Measurements from ENCODE around the gene HPGDS.
A peak's percentile ranks its signal among the peaks of the same experiment; 100 is the strongest.

Gene HPGDS

DNA sequence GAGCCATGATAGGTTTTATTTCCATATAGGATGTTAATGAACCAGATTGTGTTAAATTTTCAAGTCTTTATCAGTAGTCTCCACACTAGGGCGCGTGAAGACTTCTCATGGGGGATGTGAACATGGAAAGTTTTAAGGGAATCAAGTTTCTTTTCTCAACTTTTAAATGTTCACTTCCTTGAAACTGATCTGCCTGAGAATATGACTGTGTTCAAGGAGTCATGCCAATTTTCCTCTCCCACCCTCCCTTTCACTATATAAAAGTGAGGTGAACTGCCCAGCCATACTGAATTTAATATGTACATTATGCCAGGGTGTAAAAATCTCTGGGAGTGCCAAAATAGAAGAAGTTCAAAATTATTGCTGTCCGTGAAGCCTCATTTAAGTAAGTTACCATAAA, 30.4 kb upstream of the HPGDS start:
- no peaks in the 10 kb centered on the region for H3K9me3 ChIP-seq (replicated peaks in 1 of 11)
- H3K27me3 ChIP-seq = no peaks in the 10 kb centered on the region
- no peaks in the 10 kb centered on the region for H3K36me3 ChIP-seq
- TF ChIP-seq Cebpa-rat (IDR thresholded peaks at IDR 0.05) = no peak
- no peak overlapping the region for H3K4me2 ChIP-seq
- H3K4me1 ChIP-seq = peaks cover 0 to 21% (median 0%) of the 10 kb centered on the region in 10 experiments; a peak in 5 of 20 replicates
- no peak overlapping the region for H3K4me3 ChIP-seq
- no peak overlapping the region for H3K9ac ChIP-seq
- no peaks in the 10 kb centered on the region for H4K20me1 ChIP-seq
- H3K27ac ChIP-seq = no peak overlapping the region

GRCh38 chr4:94372228-94372978, 29.8 kb upstream of the HPGDS start:
- Histone ChIP-seq H4K20me1 (no peaks in the 10 kb centered on the region), H3K9me3 (replicated peaks in 1 of 11) (peaks cover 0 to under 1% (median 0%) of the 10 kb centered on the region in 11 experiments; a peak in 1 of 22 replicates), H3K27ac (no peak overlapping the region), H3K4me1 (peaks cover 0 to 21% (median 0%) of the 10 kb centered on the region in 10 experiments; a peak in 5 of 20 replicates), H3K27me3 (no peaks in the 10 kb centered on the region), H3K4me3 (no peak overlapping the region), H3K36me3 (no peaks in the 10 kb centered on the region), H3K9ac (no peak overlapping the region), H3K4me2 (no peak overlapping the region)
- TF ChIP-seq Cebpa-rat (IDR thresholded peaks at IDR 0.05) = no peak

GRCh38 chr4:94371290-94371689, 28.7 kb upstream of the HPGDS start:
- no peaks in the 10 kb centered on the region for H3K36me3 ChIP-seq
- H4K20me1 ChIP-seq = no peaks in the 10 kb centered on the region
- H3K4me1 ChIP-seq = peaks cover 0 to 17% (median 0%) of the 10 kb centered on the region in 10 experiments; a peak in 5 of 20 replicates
- no peak overlapping the region for H3K27ac ChIP-seq
- no peaks in the 10 kb centered on the region for H3K27me3 ChIP-seq
- no peak for TF ChIP-seq Cebpa-rat (IDR thresholded peaks at IDR 0.05)
- H3K9me3 ChIP-seq (replicated peaks in 1 of 11) = peaks cover 0 to 12% (median 3%) of the 10 kb centered on the region in 11 experiments; a peak in 5 of 22 replicates
- no peak overlapping the region for H3K4me2 ChIP-seq
- no peak overlapping the region for H3K4me3 ChIP-seq
- H3K9ac ChIP-seq = no peak overlapping the region

- peak overlapping the region in 3 of 11 experiments; percentile 13 to 19 (median 17); a peak in 3 of 22 replicates for H3K4me2 ChIP-seq
- H3K4me1 ChIP-seq = peaks cover 0 to 11% (median 0%) of the 10 kb centered on the region in 10 experiments; a peak in 5 of 20 replicates
- H3K4me3 ChIP-seq = no peak overlapping the region
- no peaks in the 10 kb centered on the region for H3K36me3 ChIP-seq
- H4K20me1 ChIP-seq = no peaks in the 10 kb centered on the region
- no peak overlapping the region for H3K27ac ChIP-seq
- no peaks in the 10 kb centered on the region for H3K27me3 ChIP-seq
- no peak for TF ChIP-seq Cebpa-rat (IDR thresholded peaks at IDR 0.05)
- H3K9ac ChIP-seq = no peak overlapping the region
- H3K9me3 ChIP-seq (replicated peaks in 1 of 11) = peaks cover 0 to 13% (median 3%) of the 10 kb centered on the region in 11 experiments; a peak in 5 of 22 replicates
Measured at GRCh38 chr4:94370533-94371254, 28.1 kb upstream of the HPGDS start.

DNA sequence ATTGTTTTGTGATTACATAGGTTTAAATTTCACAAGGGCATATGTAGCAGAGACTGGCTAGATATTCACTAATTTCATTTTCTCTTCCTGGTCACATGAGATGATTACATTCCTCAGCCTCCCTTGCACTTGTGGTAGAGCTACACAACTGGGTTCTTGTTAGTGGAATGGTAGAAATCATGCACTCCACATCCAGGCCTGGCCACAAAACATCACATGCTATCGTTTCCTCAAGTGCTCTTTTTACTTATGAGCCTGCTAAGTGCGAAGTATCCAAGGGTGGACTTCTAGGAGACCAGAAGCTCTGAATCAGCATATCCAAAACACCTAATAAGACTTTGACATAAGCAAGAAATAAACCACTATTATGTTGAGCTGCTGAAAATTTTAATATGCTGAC, 26.4 kb upstream of the HPGDS start:
- no peaks in the 10 kb centered on the region for H3K36me3 ChIP-seq
- peaks cover 0 to 13% (median 3%) of the 10 kb centered on the region in 11 experiments; a peak in 5 of 22 replicates for H3K9me3 ChIP-seq (replicated peaks in 1 of 11)
- no peak for TF ChIP-seq Cebpa-rat (IDR thresholded peaks at IDR 0.05)
- H3K27me3 ChIP-seq = no peaks in the 10 kb centered on the region
- H4K20me1 ChIP-seq = no peaks in the 10 kb centered on the region
- H3K4me2 ChIP-seq = no peak overlapping the region
- no peak overlapping the region for H3K4me3 ChIP-seq
- H3K27ac ChIP-seq = no peak overlapping the region
- peaks cover 0 to 10% (median 0%) of the 10 kb centered on the region in 10 experiments; a peak in 5 of 20 replicates for H3K4me1 ChIP-seq
- H3K9ac ChIP-seq = no peak overlapping the region

DNA sequence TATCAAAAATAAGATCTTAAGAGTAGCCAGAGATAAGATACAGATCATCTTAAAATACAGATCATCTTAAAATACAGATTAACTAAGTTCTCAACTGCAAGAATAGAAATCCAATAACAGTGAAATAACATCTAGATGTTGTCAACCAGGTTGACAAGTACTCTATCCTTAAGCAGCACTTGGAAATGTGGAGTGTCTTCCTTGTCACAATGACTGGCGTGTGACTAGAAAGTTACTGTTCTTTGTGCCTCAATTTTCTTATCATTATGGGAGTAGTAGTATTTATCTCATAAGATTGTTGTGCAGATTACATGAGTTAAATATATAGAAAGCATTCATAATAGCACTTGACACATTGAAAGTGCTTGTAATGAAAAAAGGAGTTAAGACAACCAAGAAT, 25.8 kb upstream of the HPGDS start:
- no peak for TF ChIP-seq Cebpa-rat (IDR thresholded peaks at IDR 0.05)
- H3K9ac ChIP-seq = no peak overlapping the region
- H3K4me1 ChIP-seq = peaks cover 0 to 10% (median 0%) of the 10 kb centered on the region in 10 experiments; a peak in 5 of 20 replicates

DNA sequence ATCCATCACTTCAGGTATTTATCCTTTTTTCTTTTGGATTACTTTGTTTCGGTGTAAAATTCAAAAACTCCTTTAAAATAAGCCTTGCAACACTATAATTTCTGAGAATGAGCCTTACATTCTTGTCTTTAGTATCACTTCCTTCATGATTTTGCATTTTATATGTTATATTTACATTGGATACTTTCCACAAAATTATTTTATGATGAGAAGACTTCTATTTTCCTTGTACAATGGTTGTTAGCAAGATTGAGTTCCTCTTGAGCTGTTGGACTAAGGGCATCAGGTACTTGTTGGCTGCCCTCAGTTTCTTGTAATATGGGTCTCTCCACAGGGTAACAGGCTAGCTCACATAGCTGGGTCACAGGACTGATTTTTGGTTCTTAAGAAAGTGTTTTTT, 22.7 kb upstream of the HPGDS start:
- Histone ChIP-seq H3K4me1 (peaks cover 0 to 9% (median 0%) of the 10 kb centered on the region in 10 experiments; a peak in 5 of 20 replicates), H3K36me3 (no peaks in the 10 kb centered on the region), H3K4me2 (no peak overlapping the region), H3K9me3 (replicated peaks in 1 of 11) (peaks cover 0 to 13% (median 3%) of the 10 kb centered on the region in 11 experiments; a peak in 5 of 22 replicates), H3K27me3 (no peaks in the 10 kb centered on the region), H4K20me1 (no peaks in the 10 kb centered on the region), H3K4me3 (no peak overlapping the region), H3K9ac (no peak overlapping the region), H3K27ac (no peak overlapping the region)
- TF ChIP-seq Cebpa-rat (IDR thresholded peaks at IDR 0.05) = no peak

More for the DNA sequence above, 25.8 kb upstream of the HPGDS start:
- Histone ChIP-seq H3K27ac (no peak overlapping the region), H3K36me3 (no peaks in the 10 kb centered on the region), H3K27me3 (no peaks in the 10 kb centered on the region), H4K20me1 (no peaks in the 10 kb centered on the region), H3K4me2 (no peak overlapping the region), H3K4me3 (no peak overlapping the region), H3K9me3 (replicated peaks in 1 of 11) (peaks cover 0 to 13% (median 3%) of the 10 kb centered on the region in 11 experiments; a peak in 5 of 22 replicates)

- Histone ChIP-seq H3K27me3 (no peaks in the 10 kb centered on the region), H3K36me3 (no peaks in the 10 kb centered on the region), H4K20me1 (no peaks in the 10 kb centered on the region), H3K4me2 (no peak overlapping the region), H3K4me3 (no peak overlapping the region), H3K9me3 (replicated peaks in 1 of 11) (peaks cover 0 to 13% (median 3%) of the 10 kb centered on the region in 11 experiments; a peak in 5 of 22 replicates), H3K9ac (no peak overlapping the region), H3K27ac (no peak overlapping the region), H3K4me1 (peaks cover 0 to 7% (median 0%) of the 10 kb centered on the region in 10 experiments; a peak in 1 of 20 replicates)
- TF ChIP-seq Cebpa-rat (IDR thresholded peaks at IDR 0.05) = no peak
Measured at GRCh38 chr4:94364527-94364926, 21.9 kb upstream of the HPGDS start.

GRCh38 chr4:94363136-94363655, 20.6 kb upstream of the HPGDS start:
- H3K36me3 ChIP-seq = no peaks in the 10 kb centered on the region
- H3K4me3 ChIP-seq = no peak overlapping the region
- no peaks in the 10 kb centered on the region for H4K20me1 ChIP-seq
- H3K27me3 ChIP-seq = no peaks in the 10 kb centered on the region
- TF ChIP-seq Cebpa-rat (IDR thresholded peaks at IDR 0.05) = no peak
- peaks cover 0 to 7% (median 0%) of the 10 kb centered on the region in 10 experiments; a peak in 1 of 20 replicates for H3K4me1 ChIP-seq
- peaks cover 0 to 13% (median 3%) of the 10 kb centered on the region in 11 experiments; a peak in 5 of 22 replicates for H3K9me3 ChIP-seq (replicated peaks in 1 of 11)
- H3K9ac ChIP-seq = no peak overlapping the region
- H3K27ac ChIP-seq = no peak overlapping the region
- no peak overlapping the region for H3K4me2 ChIP-seq

Measured in BLaER1 treated with 17β-estradiol and CSF1 and Interleukin-3, amounts not matched to agents 10 nM and 100 nM (cell line).